HEK293 (cell line): ENCODE data around the gene GALNT10.

Source experiments
- CTCF ChIA-PET: fragments of 350-600 bp; formaldehyde crosslinking; extraction: SDS; loops from one replicate; lab custom pipeline; 2021; ENCODE audit warnings: antibody characterized with exemption; lab: Yijun Ruan, JAX
- POLR2A ChIA-PET: fragments of 300-600 bp; formaldehyde crosslinking; extraction: SDS; loops from one replicate; lab custom pipeline; 2020; ENCODE audit warnings: antibody characterized with exemption, inconsistent platforms; lab: Yijun Ruan, JAX
- H3K27ac ChIP-seq: fragments of 200-500 bp; sonication (Bioruptor generic); 2 replicates; pipeline ENCODE4 v1.5.1; 2014; ENCODE audit warnings: low read depth, low read length, control low read depth, inconsistent platforms; ENCODE audit errors: extremely low read depth
- H3K36me3 ChIP-seq, 2 experiments: fragments of 200-500 bp in 1 of 2; sonication (Bioruptor generic) in 1 of 2; 1 replicate in 1 of 2; 2 replicates in 1 of 2; pipeline ENCODE4 v1.5.1; 2014 to 2017; ENCODE audit warnings: inconsistent platforms in 2 of 2, low read length in 2 of 2; ENCODE audit not compliant: control insufficient read depth in 2 of 2, insufficient read depth in 1 of 2
- H3K4me1 ChIP-seq: fragments of 200-500 bp; sonication (Bioruptor generic); 2 replicates; pipeline ENCODE4 v1.5.1; 2014; ENCODE audit warnings: mild to moderate bottlenecking, low read length, inconsistent platforms; ENCODE audit not compliant: control insufficient read depth, insufficient read depth
- H3K4me3 ChIP-seq: 2 replicates; pipeline ENCODE4 v1.5.1; 2011; ENCODE audit warnings: low read depth, mild to moderate bottlenecking, control low read depth, low read length, moderate library complexity
- H3K9me3 ChIP-seq: fragments of 200-500 bp; sonication (Bioruptor generic); 2 replicates; pipeline ENCODE4 v1.5.1; 2014; ENCODE audit warnings: low read depth, low read length, inconsistent platforms; ENCODE audit not compliant: control insufficient read depth, insufficient read depth
- AEBP2 ChIP-seq: fragments of 450-650 bp; formaldehyde crosslinking; IDR thresholded peaks from 2 replicates; pipeline ENCODE4 v1.5.1; 2016; ENCODE audit warnings: missing biosample characterization, missing genetic modification characterization, borderline replicate concordance
- GFI1B ChIP-seq: fragments of 450-650 bp; formaldehyde crosslinking; IDR thresholded peaks from 2 replicates; pipeline ENCODE4 v1.5.1; 2016; ENCODE audit warnings: missing biosample characterization, missing genetic modification characterization
- HOXD13 ChIP-seq: sonication (generic); formaldehyde crosslinking; IDR thresholded peaks from 2 replicates; pipeline ENCODE4 v1.8.0; 2022; ENCODE audit warnings: missing genetic modification reagents, borderline replicate concordance
- PBX3 ChIP-seq: sonication (generic); formaldehyde crosslinking; IDR thresholded peaks from 2 replicates; pipeline ENCODE4 v1.8.1; 2022; ENCODE audit warnings: mild to moderate bottlenecking, moderate library complexity, missing genetic modification reagents
- PRDM6 ChIP-seq: fragments of 450-650 bp; formaldehyde crosslinking; IDR thresholded peaks from 2 replicates; pipeline ENCODE4 v1.5.1; 2017; ENCODE audit warnings: missing biosample characterization, missing genetic modification characterization
- TSHZ1 ChIP-seq: fragments of 450-650 bp; formaldehyde crosslinking; IDR thresholded peaks from 2 replicates; pipeline ENCODE4 v1.5.1; 2016; ENCODE audit warnings: missing biosample characterization, missing genetic modification characterization, borderline replicate concordance
- YY2 ChIP-seq: fragments of 450-650 bp; formaldehyde crosslinking; IDR thresholded peaks from 2 replicates; pipeline ENCODE4 v1.5.1; 2016; ENCODE audit warnings: missing biosample characterization, missing genetic modification characterization
- ZFHX2 ChIP-seq: fragments of 450-650 bp; formaldehyde crosslinking; conservative IDR thresholded peaks from 2 replicates; pipeline ENCODE4 v1.5.1; 2016; ENCODE audit warnings: missing biosample characterization, missing genetic modification characterization
- ZNF112 ChIP-seq: fragments of 450-650 bp; formaldehyde crosslinking; IDR thresholded peaks from 2 replicates; pipeline ENCODE4 v1.5.0; 2017; ENCODE audit warnings: missing biosample characterization, missing genetic modification characterization
- ZNF148 ChIP-seq: fragments of 450-650 bp; formaldehyde crosslinking; IDR thresholded peaks from 2 replicates; pipeline ENCODE4 v1.5.0; 2017; ENCODE audit warnings: missing biosample characterization, missing genetic modification characterization, borderline replicate concordance
- ZNF157 ChIP-seq: fragments of 450-650 bp; formaldehyde crosslinking; IDR thresholded peaks from 2 replicates; pipeline ENCODE4 v1.5.1; 2016; ENCODE audit warnings: missing biosample characterization, missing genetic modification characterization
- ZNF16 ChIP-seq: fragments of 450-650 bp; formaldehyde crosslinking; IDR thresholded peaks from 2 replicates; pipeline ENCODE4 v1.5.1; 2016; ENCODE audit warnings: low read depth, missing biosample characterization, missing genetic modification characterization
- ZNF223 ChIP-seq: fragments of 450-650 bp; formaldehyde crosslinking; IDR thresholded peaks from 2 replicates; pipeline ENCODE4 v1.5.1; 2016; ENCODE audit warnings: missing biosample characterization, missing genetic modification characterization
- ZNF274 ChIP-seq, 2 experiments: fragments of 200-500 bp in 1 of 2; fragments of 450-650 bp in 1 of 2; sonication (Bioruptor generic) in 1 of 2; formaldehyde crosslinking in 1 of 2; IDR thresholded peaks; 2 replicates each; pipeline versions ENCODE4 v1.5.1 to v1.6.1; 2014 to 2016; ENCODE audit warnings: borderline replicate concordance in 1 of 2, inconsistent platforms in 1 of 2, low read length in 1 of 2, missing biosample characterization in 1 of 2, missing genetic modification characterization in 1 of 2
- ZNF292 ChIP-seq: fragments of 450-650 bp; formaldehyde crosslinking; IDR thresholded peaks from 2 replicates; pipeline ENCODE4 v1.5.1; 2016; ENCODE audit warnings: low read depth, missing biosample characterization, missing genetic modification characterization, borderline replicate concordance
- ZNF335 ChIP-seq: fragments of 450-650 bp; formaldehyde crosslinking; conservative IDR thresholded peaks from 2 replicates; pipeline ENCODE4 v1.5.1; 2016; ENCODE audit warnings: missing biosample characterization, missing genetic modification characterization
- ZNF433 ChIP-seq: fragments of 450-650 bp; formaldehyde crosslinking; IDR thresholded peaks from 2 replicates; pipeline ENCODE4 v1.5.1; 2016; ENCODE audit warnings: missing biosample characterization, missing genetic modification characterization, low read depth
- ZNF473 ChIP-seq: fragments of 450-650 bp; formaldehyde crosslinking; IDR thresholded peaks from 2 replicates; pipeline ENCODE4 v1.5.1; 2017; ENCODE audit warnings: missing biosample characterization, missing genetic modification characterization
- ZNF501 ChIP-seq: fragments of 450-650 bp; formaldehyde crosslinking; IDR thresholded peaks from 2 replicates; pipeline ENCODE4 v1.5.1; 2016; ENCODE audit warnings: missing biosample characterization, missing genetic modification characterization
- ZNF510 ChIP-seq: fragments of 450-650 bp; formaldehyde crosslinking; IDR thresholded peaks from 2 replicates; pipeline ENCODE4 v1.5.1; 2018; ENCODE audit warnings: mild to moderate bottlenecking, missing genetic modification characterization, missing biosample characterization; ENCODE audit not compliant: insufficient replicate concordance
- ZNF639 ChIP-seq: fragments of 450-650 bp; formaldehyde crosslinking; IDR thresholded peaks from 2 replicates; pipeline ENCODE4 v1.5.1; 2016; ENCODE audit warnings: missing biosample characterization, missing genetic modification characterization
- ZNF670 ChIP-seq: fragments of 450-650 bp; formaldehyde crosslinking; IDR thresholded peaks from 2 replicates; pipeline ENCODE4 v1.5.1; 2016; ENCODE audit warnings: missing biosample characterization, missing genetic modification characterization, low read depth
- ZNF707 ChIP-seq: fragments of 450-650 bp; formaldehyde crosslinking; IDR thresholded peaks from 2 replicates; pipeline ENCODE4 v1.5.1; 2016; ENCODE audit warnings: missing biosample characterization, missing genetic modification characterization
- ZNF792 ChIP-seq: fragments of 450-650 bp; formaldehyde crosslinking; IDR thresholded peaks from 2 replicates; pipeline ENCODE4 v1.5.1; 2016; ENCODE audit warnings: missing biosample characterization, missing genetic modification characterization

Gene GALNT10

GRCh38 chr5:154374264-154374663 lies 183.7 kb downstream of the GALNT10 start (continued):
- no peak for TF ChIP-seq ZNF274 (IDR thresholded peaks at IDR 0.05; ENCODE audit: low read length)
- TF ChIP-seq ZNF274 (tag by site-specific recombination; IDR thresholded peaks at IDR 0.05; ENCODE audit: borderline replicate concordance) = no peak
- no peak for TF ChIP-seq ZFHX2 (tag by site-specific recombination)
- TF ChIP-seq ZNF473 = no peak
- no peak for TF ChIP-seq HOXD13 (CRISPR knock-in tag)
- no peak for TF ChIP-seq ZNF670
- TF ChIP-seq TSHZ1 (tag by site-specific recombination) = no peak
- no peak for TF ChIP-seq GFI1B (tag by site-specific recombination)
- no peak for TF ChIP-seq ZNF223
- no peak for TF ChIP-seq ZNF792 (tag by site-specific recombination)
- no peak for TF ChIP-seq ZNF292 (tag by site-specific recombination)
- no peak for TF ChIP-seq ZNF501 (tag by site-specific recombination)
- no peak for TF ChIP-seq ZNF335 (tag by site-specific recombination)
- TF ChIP-seq ZNF510 (tag by site-specific recombination) = no peak

- H3K4me3 ChIP-seq = no peak overlapping the region
- H3K36me3 ChIP-seq = no peaks in the 10 kb centered on the region
- POLR2A ChIA-PET = no interaction called here
- H3K9me3 ChIP-seq = no peaks in the 10 kb centered on the region
- no peak overlapping the region for H3K27ac ChIP-seq
- CTCF ChIA-PET = interaction anchor here (0.6 kb wide), 1 partner anchor 303 kb away, joined by 4 read pairs; no protein-coding TSS in a partner anchor
- no peaks in the 10 kb centered on the region for H3K4me1 ChIP-seq
- TF ChIP-seq ZNF501 (tag by site-specific recombination) (no peak), ZNF707 (tag by site-specific recombination) (no peak), ZNF639 (no peak), YY2 (no peak), ZNF433 (tag by site-specific recombination) (no peak), PBX3 (CRISPR knock-in tag) (no peak), PRDM6 (tag by site-specific recombination) (no peak), AEBP2 (tag by site-specific recombination) (no peak), ZNF148 (tag by site-specific recombination) (no peak), ZNF157 (no peak), ZNF112 (no peak), ZNF16 (tag by site-specific recombination) (no peak)
These were observed 184.9 kb downstream of the GALNT10 start for GRCh38 chr5:154375329-154376008.
